ENCODE measurements around the gene SLC6A5.

The SLC6A5 gene

DNA sequence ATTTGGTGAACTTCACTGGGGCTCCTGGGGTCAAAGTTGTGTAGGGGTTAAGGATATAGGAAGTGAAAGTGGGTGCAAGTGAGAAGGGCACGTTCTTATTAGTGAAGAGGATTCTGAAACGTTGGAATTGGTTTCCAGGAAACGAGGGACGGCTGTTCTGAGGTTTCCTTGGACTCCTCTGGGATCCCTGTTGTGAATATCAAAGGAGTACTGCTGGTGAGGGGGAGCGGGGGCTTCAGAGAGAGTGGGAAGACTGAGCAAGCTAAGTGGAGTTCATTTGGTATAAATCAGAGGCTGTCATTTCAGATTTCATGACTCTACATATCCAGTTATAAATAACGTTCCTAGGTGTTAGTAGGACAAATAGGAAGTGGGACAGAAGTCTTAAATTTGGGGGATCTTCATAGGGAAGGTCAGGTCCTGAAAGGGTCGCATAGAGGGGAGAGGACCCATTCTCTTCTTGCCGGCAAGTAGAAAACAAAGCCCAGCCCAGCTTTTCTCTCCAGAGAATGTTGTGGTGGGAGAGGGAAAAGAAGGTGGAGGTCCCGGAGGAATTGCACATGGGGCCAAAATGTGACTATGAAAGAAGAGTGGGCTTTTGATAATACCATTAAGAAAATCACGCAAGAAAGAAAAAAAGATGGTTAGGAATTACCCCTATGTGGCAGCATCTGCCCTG is 68.9 kb downstream of the SLC6A5 start:
- Histone ChIP-seq H3K4me2 (ENCODE audit: low read length) (no peak overlapping the region), H3K4me3 (ENCODE audit: low read length) (no peak overlapping the region), H3K9ac (ENCODE audit: low read length) (no peak overlapping the region), H2AFZ (ENCODE audit: low read depth, low read length) (no peak overlapping the region), H3K27ac (ENCODE audit: low read length) (no peak overlapping the region), H3K79me2 (ENCODE audit: low read length) (no peaks in the 10 kb centered on the region), H3K36me3 (replicated peaks; ENCODE audit: low read depth, low read length) (no peaks in the 10 kb centered on the region), H4K20me1 (ENCODE audit: insufficient read depth, low read length) (no peaks in the 10 kb centered on the region), H3K4me1 (ENCODE audit: low read length) (0 out of 2 replicates have a peak, but pooled peaks cover 3% of the 10 kb centered on the region), H3K9me3 (ENCODE audit: insufficient read depth, low read length) (no peaks in the 10 kb centered on the region), H3K27me3 (ENCODE audit: low read depth, low read length) (no peaks in the 10 kb centered on the region)
- TF ChIP-seq, protein P1, sequence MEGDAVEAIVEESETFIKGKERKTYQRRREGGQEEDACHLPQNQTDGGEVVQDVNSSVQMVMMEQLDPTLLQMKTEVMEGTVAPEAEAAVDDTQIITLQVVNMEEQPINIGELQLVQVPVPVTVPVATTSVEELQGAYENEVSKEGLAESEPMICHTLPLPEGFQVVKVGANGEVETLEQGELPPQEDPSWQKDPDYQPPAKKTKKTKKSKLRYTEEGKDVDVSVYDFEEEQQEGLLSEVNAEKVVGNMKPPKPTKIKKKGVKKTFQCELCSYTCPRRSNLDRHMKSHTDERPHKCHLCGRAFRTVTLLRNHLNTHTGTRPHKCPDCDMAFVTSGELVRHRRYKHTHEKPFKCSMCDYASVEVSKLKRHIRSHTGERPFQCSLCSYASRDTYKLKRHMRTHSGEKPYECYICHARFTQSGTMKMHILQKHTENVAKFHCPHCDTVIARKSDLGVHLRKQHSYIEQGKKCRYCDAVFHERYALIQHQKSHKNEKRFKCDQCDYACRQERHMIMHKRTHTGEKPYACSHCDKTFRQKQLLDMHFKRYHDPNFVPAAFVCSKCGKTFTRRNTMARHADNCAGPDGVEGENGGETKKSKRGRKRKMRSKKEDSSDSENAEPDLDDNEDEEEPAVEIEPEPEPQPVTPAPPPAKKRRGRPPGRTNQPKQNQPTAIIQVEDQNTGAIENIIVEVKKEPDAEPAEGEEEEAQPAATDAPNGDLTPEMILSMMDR (IDR thresholded peaks at IDR 0.05; ENCODE audit: low read depth, low read length) = no peak
- TF ChIP-seq EZH2phosphoT487 (IDR thresholded peaks at IDR 0.05; ENCODE audit: low read depth) = no peak

DNA sequence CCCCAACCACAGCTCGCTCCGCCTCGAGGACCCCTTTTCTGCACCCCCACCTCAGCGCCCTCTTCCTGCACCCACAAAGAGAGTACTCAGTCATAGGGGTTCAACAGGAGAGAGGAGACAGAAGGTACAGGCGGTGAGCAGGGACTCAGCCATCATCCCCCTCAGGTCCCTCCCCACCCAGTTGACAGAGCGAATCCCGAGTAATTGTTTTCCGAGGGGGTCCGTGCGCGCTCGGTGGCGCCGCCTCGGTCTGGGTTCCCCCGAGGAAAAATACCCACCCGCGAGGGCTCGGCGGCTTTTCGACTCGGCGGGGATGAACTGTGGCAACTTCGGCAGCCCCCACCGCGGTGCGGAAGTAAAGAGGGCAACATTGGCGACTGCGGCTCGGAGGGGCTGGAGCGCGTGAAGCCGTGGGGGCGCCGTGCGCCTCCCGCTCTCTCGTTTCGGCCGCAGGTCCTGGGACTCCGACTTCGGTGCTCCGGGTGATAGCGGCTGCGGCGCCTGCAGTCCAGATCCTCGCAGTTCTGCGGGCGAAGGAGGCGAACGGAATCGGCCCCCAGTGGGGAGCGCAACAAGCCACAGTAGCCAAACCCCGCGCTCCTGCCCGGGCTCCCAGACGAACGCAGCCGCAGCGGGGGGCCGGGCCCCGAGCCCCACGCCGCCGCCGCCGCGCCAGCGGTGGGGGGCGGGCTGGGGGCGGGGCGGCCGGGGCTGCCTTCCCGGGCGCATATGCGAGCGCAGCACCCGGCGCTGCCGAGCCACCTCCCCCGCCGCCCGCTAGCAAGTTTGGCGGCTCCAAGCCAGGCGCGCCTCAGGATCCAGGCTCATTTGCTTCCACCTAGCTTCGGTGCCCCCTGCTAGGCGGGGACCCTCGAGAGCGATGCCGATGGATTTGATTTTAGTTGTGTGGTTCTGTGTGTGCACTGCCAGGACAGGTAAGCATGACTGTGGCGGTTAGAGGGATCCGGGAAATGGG is 69.7 kb downstream of the SLC6A5 start, which contains the start of gene NELL1:
Gene NELL1, plus strand, starts transcription at position 743 of the 976 bp plus-strand sequence.
- no peak within 1 kb of the TSS for H3K4me2 ChIP-seq (ENCODE audit: low read length)
- H3K4me1 ChIP-seq (ENCODE audit: low read length) = 0 out of 2 replicates have a peak, but pooled peaks cover 3% of the 10 kb centered on the region
- H3K4me3 ChIP-seq (ENCODE audit: low read length) = no peak within 1 kb of the TSS
- H3K27ac ChIP-seq (ENCODE audit: low read length) = no peak within 1 kb of the TSS
- H3K79me2 ChIP-seq (ENCODE audit: low read length) = no peaks in the 10 kb centered on the region
- H4K20me1 ChIP-seq (ENCODE audit: insufficient read depth, low read length) = no peaks in the 10 kb centered on the region
- no peaks in the 10 kb centered on the region for H3K36me3 ChIP-seq (replicated peaks; ENCODE audit: low read depth, low read length)
- H2AFZ ChIP-seq (ENCODE audit: low read depth, low read length) = no peak within 1 kb of the TSS
- no peak within 1 kb of the TSS for H3K9ac ChIP-seq (ENCODE audit: low read length)
- TF ChIP-seq, protein P1 (IDR thresholded peaks at IDR 0.05; ENCODE audit: low read depth, low read length) = no peak
- TF ChIP-seq EZH2phosphoT487 (IDR thresholded peaks at IDR 0.05; ENCODE audit: low read depth) = no peak
- no peaks in the 10 kb centered on the region; the same call in 1 of the 2 replicates for H3K27me3 ChIP-seq (ENCODE audit: low read depth, low read length)
- H3K9me3 ChIP-seq (ENCODE audit: insufficient read depth, low read length) = no peaks in the 10 kb centered on the region

DNA sequence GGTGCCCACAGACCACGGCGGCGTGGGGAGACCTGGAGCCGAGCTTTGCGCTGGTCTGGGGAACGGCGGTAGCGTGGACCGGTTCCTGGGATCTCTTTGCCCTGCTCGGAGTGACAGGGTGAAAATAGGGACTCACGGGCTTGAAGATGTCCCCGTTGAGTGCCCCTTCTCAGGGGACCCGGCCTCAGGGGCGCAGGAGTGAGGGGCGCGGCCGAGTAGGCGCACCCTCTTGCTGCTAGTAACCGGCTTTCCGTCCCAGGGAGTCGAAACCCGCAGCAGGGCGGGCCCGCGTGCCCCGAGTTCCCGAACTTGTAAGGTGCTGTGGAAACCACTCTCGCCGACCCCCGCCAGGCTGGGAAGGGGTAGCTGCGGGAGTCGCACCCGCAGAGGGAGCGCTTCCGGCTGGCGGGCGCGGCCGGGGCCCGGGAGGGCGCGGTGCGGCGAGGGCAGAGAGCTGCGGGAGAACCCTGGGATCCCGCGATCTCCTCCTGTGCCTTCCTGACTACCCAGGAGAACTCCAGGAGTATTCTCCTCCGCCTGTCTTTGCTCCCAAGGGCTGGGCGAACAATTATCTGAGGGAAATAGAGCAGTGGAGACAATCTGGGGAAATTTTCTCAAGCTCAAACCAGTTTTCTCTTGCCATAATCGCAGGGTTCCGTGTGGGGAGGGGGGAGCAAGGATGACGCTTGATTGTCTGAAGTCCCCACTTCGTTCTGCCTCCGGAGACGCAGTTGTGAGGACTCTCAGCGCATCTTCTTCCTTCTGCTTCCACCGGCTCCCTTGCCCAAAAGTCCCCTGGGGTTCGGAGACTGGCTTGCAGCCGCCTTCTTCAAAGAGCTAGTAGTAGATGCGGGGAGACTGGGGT is 70.6 kb downstream of the SLC6A5 start:
- no peaks in the 10 kb centered on the region for H3K9me3 ChIP-seq (ENCODE audit: insufficient read depth, low read length)
- no peaks in the 10 kb centered on the region for H3K79me2 ChIP-seq (ENCODE audit: low read length)
- 0 out of 2 replicates have a peak, but pooled peaks cover 3% of the 10 kb centered on the region for H3K4me1 ChIP-seq (ENCODE audit: low read length)
- H2AFZ ChIP-seq (ENCODE audit: low read depth, low read length) = no peak overlapping the region
- TF ChIP-seq, protein P1 (IDR thresholded peaks at IDR 0.05; ENCODE audit: low read depth, low read length) = no peak
- no peak for TF ChIP-seq EZH2phosphoT487 (IDR thresholded peaks at IDR 0.05; ENCODE audit: low read depth)
- no peaks in the 10 kb centered on the region for H3K36me3 ChIP-seq (replicated peaks; ENCODE audit: low read depth, low read length)
- no peaks in the 10 kb centered on the region; the same call in 1 of the 2 replicates for H3K27me3 ChIP-seq (ENCODE audit: low read depth, low read length)
- no peak overlapping the region for H3K4me2 ChIP-seq (ENCODE audit: low read length)
- H4K20me1 ChIP-seq (ENCODE audit: insufficient read depth, low read length) = no peaks in the 10 kb centered on the region
- H3K9ac ChIP-seq (ENCODE audit: low read length) = no peak overlapping the region
- no peak overlapping the region for H3K27ac ChIP-seq (ENCODE audit: low read length)
- no peak overlapping the region for H3K4me3 ChIP-seq (ENCODE audit: low read length)

Measured in OCI-LY3 (cell line).